ENCODE results near the gene TRNAU1AP.
A peak's percentile ranks its signal among the peaks of the same experiment; 100 is the strongest.

- TF ChIP-seq POLR2AphosphoS5 (IDR thresholded peaks at IDR 0.05) (peak; percentile 62 to 77 (median 74)), CTCF (IDR thresholded peaks at IDR 0.05) (peak; percentile 99 to 100 (median 99))
Observed at GRCh38 chr1:28518000-28518744, 34.7 kb upstream of the TRNAU1AP start.

Measured in transverse colon (tissue), 4 donors.